ENCODE measurements around the gene NADK. TPM values are rescaled to one million over a fixed set of nuclear protein-coding genes. Genes with fewer than 3 reads are reported as not detected.

NADK gene
- polyA plus RNA-seq, 1 donor (not counting 4 experiments of a cell fraction or from before 2014, with no cell fraction given): 54.8 TPM

DNA sequence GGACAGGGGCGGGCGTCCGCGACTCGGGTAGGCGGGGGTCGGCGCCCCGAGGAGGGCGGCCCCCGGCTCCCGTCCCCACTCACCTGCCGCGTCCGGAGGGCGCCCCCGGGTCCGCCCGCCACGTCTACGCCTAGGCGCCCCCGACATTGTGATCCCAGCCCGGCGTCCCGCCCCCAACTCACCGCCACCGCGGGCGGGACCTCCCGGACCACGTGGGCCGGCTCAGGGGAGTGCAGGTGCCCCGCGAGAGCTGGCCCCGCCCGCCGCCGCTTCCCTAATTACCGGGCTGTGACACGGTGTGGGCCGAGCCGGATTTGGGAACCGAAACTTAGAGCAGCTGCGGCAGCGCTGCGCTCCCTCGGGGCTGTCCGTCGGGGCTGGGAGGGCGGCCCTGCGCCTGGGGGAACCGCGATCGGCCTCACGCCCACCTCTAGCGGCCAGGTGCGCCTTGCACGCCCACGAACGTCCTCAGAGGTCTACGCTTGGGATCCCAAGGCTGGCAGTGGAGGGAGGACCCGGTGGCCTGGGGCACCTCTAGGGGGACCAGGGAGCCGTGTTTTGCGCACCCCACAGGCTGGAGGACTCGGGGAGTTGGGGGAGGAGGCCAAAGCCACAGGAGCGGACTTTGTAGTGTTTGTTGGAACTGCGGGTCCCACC lies 521 bp upstream of the NADK start:
- DNase-seq (ENCODE audit: low read depth, low spot score) (no peak), FAIRE-seq (no peak)
- Histone ChIP-seq H3K9me1 (ENCODE audit: control insufficient read depth, extremely low read depth, insufficient read depth, low read length) (no peaks in the 10 kb centered on the region), H3K4me1 (ENCODE audit: control insufficient read depth, extremely low read depth, insufficient read depth, low read length) (peaks cover 44% of the 10 kb centered on the region), H3K27ac (ENCODE audit: control insufficient read depth, insufficient read depth, low read length) (peak overlapping the region; percentile 58), H3K4me3 (ENCODE audit: control insufficient read depth in 2 of 3, extremely low read depth in 1 of 3, insufficient read depth in 2 of 3, low read depth in 1 of 3, low read length in 3 of 3) (peak overlapping the region; percentile 58 to 91 (median 67)), H2AFZ (ENCODE audit: control insufficient read depth, low read length) (peak overlapping the region; percentile 43), H3K27me3 (ENCODE audit: control insufficient read depth, extremely low read depth, insufficient read depth, low read length) (no peaks in the 10 kb centered on the region), H4K20me1 (ENCODE audit: control insufficient read depth, extremely low read depth, insufficient read depth, low read length) (peaks cover 9% of the 10 kb centered on the region), H3K36me3 (ENCODE audit: control insufficient read depth in 2 of 2, extremely low read depth in 1 of 2, insufficient read depth in 2 of 2, low read length in 2 of 2) (peaks cover 0 to 7% of the 10 kb centered on the region in 2 experiments), H3K9me3 (ENCODE audit: control insufficient read depth, low read depth, low read length) (no peaks in the 10 kb centered on the region), H3K4me2 (ENCODE audit: control insufficient read depth, extremely low read depth, insufficient read depth, low read depth, low read length) (peak overlapping the region; percentile 92), H3K79me2 (ENCODE audit: control insufficient read depth, insufficient read depth, low read length) (peaks cover 41% of the 10 kb centered on the region), H3K9ac (ENCODE audit: control insufficient read depth, extremely low read depth, insufficient read depth, low read length) (peak overlapping the region; percentile 92)
- no peak for TF ChIP-seq EZH2 (IDR thresholded peaks at IDR 0.05; ENCODE audit: low read length)
- TF ChIP-seq, protein P1, sequence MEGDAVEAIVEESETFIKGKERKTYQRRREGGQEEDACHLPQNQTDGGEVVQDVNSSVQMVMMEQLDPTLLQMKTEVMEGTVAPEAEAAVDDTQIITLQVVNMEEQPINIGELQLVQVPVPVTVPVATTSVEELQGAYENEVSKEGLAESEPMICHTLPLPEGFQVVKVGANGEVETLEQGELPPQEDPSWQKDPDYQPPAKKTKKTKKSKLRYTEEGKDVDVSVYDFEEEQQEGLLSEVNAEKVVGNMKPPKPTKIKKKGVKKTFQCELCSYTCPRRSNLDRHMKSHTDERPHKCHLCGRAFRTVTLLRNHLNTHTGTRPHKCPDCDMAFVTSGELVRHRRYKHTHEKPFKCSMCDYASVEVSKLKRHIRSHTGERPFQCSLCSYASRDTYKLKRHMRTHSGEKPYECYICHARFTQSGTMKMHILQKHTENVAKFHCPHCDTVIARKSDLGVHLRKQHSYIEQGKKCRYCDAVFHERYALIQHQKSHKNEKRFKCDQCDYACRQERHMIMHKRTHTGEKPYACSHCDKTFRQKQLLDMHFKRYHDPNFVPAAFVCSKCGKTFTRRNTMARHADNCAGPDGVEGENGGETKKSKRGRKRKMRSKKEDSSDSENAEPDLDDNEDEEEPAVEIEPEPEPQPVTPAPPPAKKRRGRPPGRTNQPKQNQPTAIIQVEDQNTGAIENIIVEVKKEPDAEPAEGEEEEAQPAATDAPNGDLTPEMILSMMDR (optimal IDR thresholded peaks at IDR 0.05 in 1 of 3, IDR thresholded peaks at IDR 0.05 in 1 of 3, conservative IDR thresholded peaks at IDR 0.05 in 1 of 3; ENCODE audit: extremely low read depth in 1 of 3, insufficient read depth in 2 of 3, low read length in 3 of 3): peak; percentile 19 to 37 (median 21)
- dilution Hi-C loops (cut with MboI; ENCODE audit: extremely low pct_ligation_motif_present, low sequenced_read_pairs): no loop called here

DNA sequence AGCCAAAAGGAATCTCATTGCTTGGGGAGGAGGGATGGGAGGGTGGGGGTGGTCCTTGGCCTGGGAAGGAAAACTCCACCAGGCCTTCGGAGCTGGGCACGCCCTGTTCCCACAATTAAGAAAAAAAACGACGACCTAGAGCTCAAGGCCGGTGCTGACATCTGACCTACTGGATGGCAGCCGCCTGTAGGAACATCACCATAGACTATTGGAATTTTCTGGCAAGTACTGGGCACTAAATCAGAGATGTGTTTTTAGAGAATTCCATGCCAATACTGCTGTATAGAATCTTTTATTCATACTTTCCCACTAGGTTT lies 729 bp downstream of the NADK start:
- no peaks in the 10 kb centered on the region for H3K9me3 ChIP-seq (ENCODE audit: control insufficient read depth, low read depth, low read length)
- H2AFZ ChIP-seq (ENCODE audit: control insufficient read depth, low read length): no peak overlapping the region
- peaks cover 33% of the 10 kb centered on the region for H3K4me1 ChIP-seq (ENCODE audit: control insufficient read depth, extremely low read depth, insufficient read depth, low read length)
- FAIRE-seq (no peak), DNase-seq (ENCODE audit: low read depth, low spot score) (no peak)
- H3K27ac ChIP-seq (ENCODE audit: control insufficient read depth, insufficient read depth, low read length): peak overlapping the region; percentile 76
- peaks cover 52% of the 10 kb centered on the region for H3K79me2 ChIP-seq (ENCODE audit: control insufficient read depth, insufficient read depth, low read length)
- dilution Hi-C loops (cut with MboI; ENCODE audit: extremely low pct_ligation_motif_present, low sequenced_read_pairs): no loop called here
- peaks cover 0 to 9% of the 10 kb centered on the region in 2 experiments for H3K36me3 ChIP-seq (ENCODE audit: control insufficient read depth in 2 of 2, extremely low read depth in 1 of 2, insufficient read depth in 2 of 2, low read length in 2 of 2)
- peak overlapping the region; percentile 92 for H3K9ac ChIP-seq (ENCODE audit: control insufficient read depth, extremely low read depth, insufficient read depth, low read length)
- peak overlapping the region; percentile 92 for H3K4me2 ChIP-seq (ENCODE audit: control insufficient read depth, extremely low read depth, insufficient read depth, low read depth, low read length)
- H4K20me1 ChIP-seq (ENCODE audit: control insufficient read depth, extremely low read depth, insufficient read depth, low read length): peaks cover 9% of the 10 kb centered on the region
- H3K4me3 ChIP-seq (ENCODE audit: control insufficient read depth in 2 of 3, extremely low read depth in 1 of 3, insufficient read depth in 2 of 3, low read depth in 1 of 3, low read length in 3 of 3): peak overlapping the region; percentile 58 to 91 (median 91)
- no peaks in the 10 kb centered on the region for H3K9me1 ChIP-seq (ENCODE audit: control insufficient read depth, extremely low read depth, insufficient read depth, low read length)
- no peaks in the 10 kb centered on the region for H3K27me3 ChIP-seq (ENCODE audit: control insufficient read depth, extremely low read depth, insufficient read depth, low read length)
- TF ChIP-seq, protein P1 (optimal IDR thresholded peaks at IDR 0.05 in 1 of 3, IDR thresholded peaks at IDR 0.05 in 1 of 3, conservative IDR thresholded peaks at IDR 0.05 in 1 of 3; ENCODE audit: extremely low read depth in 1 of 3, insufficient read depth in 2 of 3, low read length in 3 of 3): no peak
- no peak for TF ChIP-seq EZH2 (IDR thresholded peaks at IDR 0.05; ENCODE audit: low read length)
